GM18508 (cell line): ENCODE data around the gene SLC9A3.
A peak's percentile ranks its signal among the peaks of the same experiment; 100 is the strongest.

ENCODE experiments used
- ATAC-seq: cut with Tn5 transposase; IDR thresholded peaks from one replicate; pipeline ENCODE4 v1.9.1; 2021; ENCODE audit warnings: moderate number of reproducible peaks; ENCODE audit not compliant: insufficient read depth, unreplicated experiment

SLC9A3 gene

DNA sequence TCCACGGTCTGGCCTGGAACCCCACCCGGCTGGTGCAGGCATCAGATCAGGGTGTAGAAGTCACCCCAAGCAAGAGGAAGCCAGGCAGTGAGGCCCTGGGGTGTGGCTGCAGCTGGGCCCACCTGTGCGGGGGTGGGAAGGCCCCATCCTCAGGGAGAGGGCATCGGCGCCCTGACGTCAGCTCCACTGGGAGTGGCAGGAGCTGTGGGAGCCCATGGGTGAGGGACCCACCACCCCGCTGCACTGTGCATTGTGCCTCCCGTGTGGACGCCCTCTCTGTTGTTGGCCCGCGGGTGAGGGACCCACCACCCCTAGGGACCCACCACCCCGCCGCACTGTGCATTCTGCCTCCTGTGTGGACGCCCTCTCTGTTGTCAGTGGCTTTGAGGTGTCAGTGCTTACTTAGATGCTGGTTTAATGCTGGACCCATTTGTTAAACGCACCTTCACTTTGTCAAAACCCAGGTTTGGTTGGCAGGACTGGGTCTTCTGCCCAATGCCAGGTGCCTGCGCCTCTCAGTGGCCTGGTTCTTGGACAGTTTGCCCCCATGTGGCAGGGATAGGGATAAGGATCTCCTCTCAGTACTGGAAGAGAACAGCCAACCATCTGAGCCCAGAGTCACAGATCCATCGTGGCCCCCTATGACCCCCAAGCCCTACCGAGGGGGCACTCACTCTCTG is 88.1 kb downstream of the SLC9A3 start:
- ATAC-seq: no peak

GRCh38 chr5:435156-435790 is 89.0 kb downstream of the SLC9A3 start:
- ATAC-seq: no peak

DNA sequence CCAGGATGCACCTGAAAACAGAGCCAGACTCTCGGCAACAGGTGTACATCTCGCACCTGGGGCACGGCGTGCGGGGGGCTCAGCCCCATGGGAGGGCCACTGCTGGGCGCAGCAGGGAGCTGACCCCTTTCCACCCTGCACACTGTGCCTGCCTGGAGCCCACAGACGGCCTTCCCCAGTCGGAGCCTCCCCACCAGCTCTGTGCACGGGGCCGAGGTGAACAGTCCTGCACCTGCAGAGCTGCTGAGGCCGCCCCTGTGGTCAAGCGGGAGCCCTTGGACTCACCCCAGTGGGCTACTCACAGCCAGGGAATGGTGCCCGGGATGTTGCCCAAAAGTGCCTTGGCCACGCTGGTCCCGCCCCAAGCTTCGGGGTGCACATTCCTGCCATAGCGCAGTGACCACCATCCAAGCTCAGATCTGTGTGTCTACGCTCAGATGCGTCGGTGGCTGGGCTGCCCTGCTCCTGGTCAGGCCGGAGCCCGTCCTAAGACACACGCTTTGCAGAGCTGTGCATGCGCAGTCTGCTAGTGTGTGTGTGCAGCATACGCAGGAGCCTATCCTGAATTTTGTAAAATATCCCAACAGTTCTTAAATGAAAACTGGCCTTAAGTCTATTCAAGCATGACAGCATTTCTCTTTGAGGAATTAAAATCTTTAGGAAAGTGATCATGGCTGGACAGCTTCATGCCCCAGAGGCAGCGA is 89.7 kb downstream of the SLC9A3 start:
- no peak for ATAC-seq

DNA sequence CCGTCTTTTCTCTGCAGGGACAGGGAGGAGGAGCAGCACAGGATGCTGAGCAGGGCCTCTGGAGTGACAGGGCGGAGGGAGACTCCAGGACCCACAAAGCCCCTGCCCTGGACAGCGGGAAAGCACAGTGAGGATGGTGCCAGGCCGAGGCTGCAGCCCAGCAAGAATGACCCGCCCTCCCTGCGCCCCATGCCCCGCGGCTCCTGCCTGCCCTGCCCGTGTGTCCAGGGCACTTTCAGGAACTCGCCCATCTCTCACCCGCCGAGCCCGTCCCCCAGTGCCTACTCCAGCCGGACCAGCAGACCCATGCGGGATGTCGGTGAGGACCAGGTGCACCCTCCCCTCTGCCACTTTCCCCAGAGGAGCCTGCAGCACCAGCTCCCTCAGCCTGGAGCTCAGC is 90.4 kb downstream of the SLC9A3 start:
- no peak for ATAC-seq

GRCh38 chr5:432928-433791 is 91.1 kb downstream of the SLC9A3 start:
- no peak for ATAC-seq

DNA sequence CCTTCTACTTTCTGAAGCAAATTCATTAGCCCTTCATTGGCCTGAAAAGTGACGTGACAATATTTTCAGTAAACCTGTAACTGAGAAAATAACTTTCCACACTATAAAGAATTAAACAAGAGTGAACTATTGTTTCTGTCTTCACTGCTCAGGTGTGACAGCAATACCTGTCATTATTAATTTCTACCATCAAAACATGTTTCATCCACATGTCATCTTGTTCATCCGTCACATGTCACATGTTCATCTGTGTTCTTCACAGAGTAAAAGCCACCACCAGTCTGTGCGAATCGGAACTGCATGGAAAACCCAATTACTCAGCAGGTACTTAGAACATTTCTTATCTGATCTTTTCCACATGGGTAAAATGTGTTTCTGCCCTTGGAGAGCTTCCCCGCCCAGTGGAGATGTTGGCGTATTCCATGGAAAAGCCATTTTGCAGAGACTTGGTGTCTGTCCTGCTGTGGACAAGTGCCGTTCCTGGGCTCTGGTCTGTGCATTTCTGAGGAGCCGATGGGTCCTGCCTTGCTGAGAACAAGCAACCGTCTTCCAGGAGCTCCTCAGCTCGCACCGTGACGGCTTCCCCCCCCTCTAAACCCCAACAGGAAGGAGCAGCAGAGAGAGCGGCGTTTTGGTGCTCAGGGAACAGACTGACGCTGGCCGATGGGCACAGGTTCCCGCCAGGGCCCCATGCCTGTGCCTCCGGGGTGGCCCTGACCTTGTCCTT is 91.9 kb downstream of the SLC9A3 start:
- no peak for ATAC-seq

- no peak for ATAC-seq
Observed at GRCh38 chr5:431711-432050, 92.6 kb downstream of the SLC9A3 start.

GRCh38 chr5:431001-431710 is 93.1 kb downstream of the SLC9A3 start:
- no peak for ATAC-seq

DNA sequence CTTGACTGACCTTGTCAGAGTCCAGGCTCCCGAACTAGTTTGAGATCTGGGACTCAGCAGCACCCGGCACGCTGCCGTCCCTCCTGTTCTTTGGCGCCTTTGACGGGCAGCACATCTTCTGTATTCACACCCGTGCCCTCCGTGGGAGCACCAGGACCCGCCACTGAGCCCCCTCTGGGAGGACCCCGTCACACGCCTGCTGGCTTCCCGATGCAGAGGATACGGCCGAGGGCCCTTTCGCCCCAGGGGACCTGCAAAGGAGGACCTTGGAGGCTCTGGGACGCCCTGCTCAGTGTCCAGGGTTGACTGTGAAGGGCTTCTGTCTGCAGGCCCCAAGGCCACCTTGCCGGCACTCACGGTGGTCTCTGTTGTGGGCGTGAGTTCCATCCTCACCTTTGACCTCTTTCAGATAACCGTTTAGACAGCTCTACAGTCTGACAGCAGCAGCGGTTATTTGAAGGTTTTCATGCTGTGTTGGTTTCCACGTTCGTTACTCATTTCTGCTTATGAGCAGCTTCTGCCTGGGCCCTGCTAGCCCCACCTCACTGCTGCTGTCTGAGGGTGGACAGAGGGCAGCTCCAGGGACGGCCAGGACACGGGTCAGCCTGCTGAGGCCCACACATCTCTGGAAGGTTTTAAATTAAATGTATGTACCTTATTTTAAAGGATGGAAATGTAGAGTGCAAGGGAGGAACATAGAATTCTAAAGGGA is 93.9 kb downstream of the SLC9A3 start:
- ATAC-seq: no peak

DNA sequence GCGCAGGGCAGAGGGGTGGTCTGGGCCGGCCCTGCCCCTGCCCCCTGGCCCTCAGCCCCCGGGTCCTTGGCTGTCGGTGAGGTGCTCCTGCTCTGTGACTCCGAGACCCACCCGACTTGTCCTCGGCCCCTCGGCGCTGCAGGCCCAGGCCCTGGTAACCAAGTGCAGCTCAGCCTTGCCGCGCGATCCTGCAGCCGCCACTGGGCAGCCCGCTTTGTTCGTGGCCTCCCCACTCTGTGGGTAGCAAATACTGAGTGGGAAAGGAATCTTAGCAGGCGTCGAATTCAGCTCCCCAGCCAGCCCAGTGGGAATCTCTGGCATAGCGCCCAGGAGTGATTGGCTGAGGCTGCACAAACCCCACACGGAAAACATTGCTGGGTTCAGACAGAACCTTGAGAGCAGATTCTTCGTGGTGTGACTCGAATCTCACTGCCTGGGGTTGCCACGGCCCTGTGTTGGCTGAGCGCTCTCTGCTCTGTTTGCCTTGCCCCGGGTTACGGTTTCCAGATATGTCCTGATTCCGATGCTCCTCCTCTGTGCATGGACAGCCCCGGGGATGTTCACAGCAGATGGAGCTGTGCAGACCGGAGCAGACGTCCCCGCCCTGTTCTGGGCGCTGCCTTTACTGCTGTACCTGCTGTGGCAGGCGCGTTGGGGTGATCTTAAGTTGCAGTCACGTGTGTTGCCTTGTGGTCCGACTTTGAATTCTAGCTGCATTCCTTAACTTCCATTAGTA is 94.6 kb downstream of the SLC9A3 start:
- ATAC-seq: no peak

GRCh38 chr5:428754-429452 is 95.3 kb downstream of the SLC9A3 start:
- no peak for ATAC-seq

GRCh38 chr5:428219-428618 is 96.0 kb downstream of the SLC9A3 start:
- no peak for ATAC-seq

GRCh38 chr5:427415-428087 is 96.7 kb downstream of the SLC9A3 start:
- ATAC-seq: no peak

- no peak for ATAC-seq
Observed at GRCh38 chr5:426392-426976, 97.8 kb downstream of the SLC9A3 start.

- no peak for ATAC-seq
Observed at GRCh38 chr5:425714-426113, 98.5 kb downstream of the SLC9A3 start.

GRCh38 chr5:424301-425110 is 99.7 kb downstream of the SLC9A3 start:
- peak; percentile 83 for ATAC-seq
